ENCODE measurements around the gene CAMP.

CAMP gene, protein sequence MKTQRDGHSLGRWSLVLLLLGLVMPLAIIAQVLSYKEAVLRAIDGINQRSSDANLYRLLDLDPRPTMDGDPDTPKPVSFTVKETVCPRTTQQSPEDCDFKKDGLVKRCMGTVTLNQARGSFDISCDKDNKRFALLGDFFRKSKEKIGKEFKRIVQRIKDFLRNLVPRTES

DNA sequence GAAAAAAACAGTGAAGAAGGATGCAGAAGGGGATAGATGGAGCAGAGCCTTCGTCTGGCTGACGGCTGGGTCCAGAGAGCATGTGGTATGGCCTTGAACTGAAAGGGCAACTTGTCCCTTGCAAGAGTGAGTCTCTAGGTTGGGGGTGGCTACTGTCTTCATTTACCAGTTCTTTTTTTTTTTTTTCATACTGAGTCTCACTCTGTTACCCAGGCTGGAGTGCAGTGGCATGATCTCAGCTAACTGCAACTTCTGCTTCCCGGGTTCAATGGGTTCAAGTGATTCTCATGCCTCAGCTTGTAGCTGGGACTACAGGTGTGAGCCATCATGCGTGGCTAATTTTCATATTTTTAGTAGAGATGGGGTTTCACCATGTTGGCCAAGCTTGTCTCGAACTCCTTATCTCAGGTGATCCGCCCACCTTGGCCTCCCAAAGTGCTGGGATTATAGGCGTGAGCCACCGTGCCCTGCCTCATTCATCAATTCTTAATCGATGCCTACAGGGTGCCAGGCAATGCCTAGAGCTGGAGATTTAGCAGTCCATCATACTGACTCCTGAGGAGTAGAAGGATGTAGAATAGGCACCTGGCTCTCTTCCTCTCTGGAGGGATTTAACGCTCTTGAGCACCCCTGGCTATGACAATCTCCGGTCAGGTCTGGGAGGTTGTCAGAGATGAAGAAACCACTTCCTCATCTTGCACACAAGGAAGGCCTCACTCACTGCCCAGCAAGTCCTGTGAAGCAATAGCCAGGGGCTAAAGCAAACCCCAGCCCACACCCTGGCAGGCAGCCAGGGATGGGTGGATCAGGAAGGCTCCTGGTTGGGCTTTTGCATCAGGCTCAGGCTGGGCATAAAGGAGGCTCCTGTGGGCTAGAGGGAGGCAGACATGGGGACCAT is at the start of gene CAMP:
Gene CAMP (plus strand): TSS at position 880 of the 898 bp plus-strand sequence. CDS start 17 bp downstream, at position 897.
- Histone ChIP-seq H3K4me3 (ENCODE audit: low read length) (no peak within 1 kb of the TSS), H3K27ac (ENCODE audit: low read length) (no peak within 1 kb of the TSS), H3K36me3 (ENCODE audit: control insufficient read depth, insufficient read depth, low read length) (no peaks in the 10 kb centered on the region), H3K27me3 (ENCODE audit: control insufficient read depth, insufficient read depth, low read length) (no peaks in the 10 kb centered on the region), H3K4me1 (ENCODE audit: control insufficient read depth, insufficient read depth, low read length) (no peaks in the 10 kb centered on the region), H3K9me3 (ENCODE audit: control insufficient read depth, insufficient read depth, low read length) (no peaks in the 10 kb centered on the region)
- DNase-seq (ENCODE audit: low read depth, low spot score), result no peak
- WGBS (ENCODE audit: insufficient coverage, insufficient read length), result no CpG with 5 or more reads among the region's 11 CpGs

DNA sequence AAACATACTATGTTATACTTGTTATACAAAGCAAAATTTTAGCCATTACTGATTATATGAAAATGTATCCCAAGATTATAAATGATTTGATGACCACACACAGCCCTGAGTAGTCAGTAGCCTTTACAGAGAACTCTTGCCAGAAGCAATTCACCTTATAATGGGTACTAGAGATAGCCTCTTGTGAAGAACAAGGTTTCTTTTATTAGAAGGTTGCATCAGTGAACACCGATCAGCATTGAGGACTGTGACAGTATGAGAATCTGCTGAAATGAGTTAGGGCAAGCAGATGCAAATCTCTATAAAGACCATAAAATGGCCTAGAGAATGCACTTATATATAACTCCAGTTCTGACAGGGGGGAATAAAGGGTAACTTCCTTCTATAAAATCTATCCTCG is 45.2 kb upstream of the CAMP start:
- Histone ChIP-seq H3K36me3 (ENCODE audit: control insufficient read depth, insufficient read depth, low read length) (peaks cover 40% of the 10 kb centered on the region), H3K4me1 (ENCODE audit: control insufficient read depth, insufficient read depth, low read length) (no peaks in the 10 kb centered on the region), H3K27me3 (ENCODE audit: control insufficient read depth, insufficient read depth, low read length) (no peaks in the 10 kb centered on the region), H3K4me3 (ENCODE audit: low read length) (no peak overlapping the region), H3K27ac (ENCODE audit: low read length) (no peak overlapping the region), H3K9me3 (ENCODE audit: control insufficient read depth, insufficient read depth, low read length) (no peaks in the 10 kb centered on the region)
- WGBS (ENCODE audit: insufficient coverage, insufficient read length), result no CpG with 5 or more reads among the region's 2 CpGs
- DNase-seq (ENCODE audit: low read depth, low spot score), result no peak

DNA sequence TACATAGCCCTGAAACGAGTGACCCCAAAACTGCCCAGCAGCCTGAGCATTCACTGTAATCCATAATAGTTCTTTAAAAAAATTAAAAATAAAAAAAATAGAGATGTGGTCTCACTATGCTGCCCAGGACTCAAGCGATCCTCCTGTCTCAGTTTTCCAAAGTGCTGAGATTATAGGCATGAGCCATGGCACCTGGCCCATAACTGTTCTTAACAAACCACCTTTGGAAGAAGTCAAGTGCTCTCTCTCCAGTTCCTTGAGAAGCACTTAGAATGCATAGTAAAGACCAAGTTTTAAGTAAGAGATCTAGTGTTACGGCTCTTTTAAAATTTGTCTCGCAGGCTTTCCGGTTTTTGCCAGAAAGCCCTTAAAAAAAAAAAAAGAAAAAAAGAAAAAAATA is 43.3 kb upstream of the CAMP start:
- no peak for DNase-seq (ENCODE audit: low read depth, low spot score)
- Histone ChIP-seq H3K9me3 (ENCODE audit: control insufficient read depth, insufficient read depth, low read length) (no peaks in the 10 kb centered on the region), H3K27ac (ENCODE audit: low read length) (no peak overlapping the region), H3K4me1 (ENCODE audit: control insufficient read depth, insufficient read depth, low read length) (no peaks in the 10 kb centered on the region), H3K27me3 (ENCODE audit: control insufficient read depth, insufficient read depth, low read length) (no peaks in the 10 kb centered on the region), H3K4me3 (ENCODE audit: low read length) (no peak overlapping the region), H3K36me3 (ENCODE audit: control insufficient read depth, insufficient read depth, low read length) (peaks cover 43% of the 10 kb centered on the region)
- WGBS (ENCODE audit: insufficient coverage, insufficient read length), result no CpG with 5 or more reads among the region's 5 CpGs

DNA sequence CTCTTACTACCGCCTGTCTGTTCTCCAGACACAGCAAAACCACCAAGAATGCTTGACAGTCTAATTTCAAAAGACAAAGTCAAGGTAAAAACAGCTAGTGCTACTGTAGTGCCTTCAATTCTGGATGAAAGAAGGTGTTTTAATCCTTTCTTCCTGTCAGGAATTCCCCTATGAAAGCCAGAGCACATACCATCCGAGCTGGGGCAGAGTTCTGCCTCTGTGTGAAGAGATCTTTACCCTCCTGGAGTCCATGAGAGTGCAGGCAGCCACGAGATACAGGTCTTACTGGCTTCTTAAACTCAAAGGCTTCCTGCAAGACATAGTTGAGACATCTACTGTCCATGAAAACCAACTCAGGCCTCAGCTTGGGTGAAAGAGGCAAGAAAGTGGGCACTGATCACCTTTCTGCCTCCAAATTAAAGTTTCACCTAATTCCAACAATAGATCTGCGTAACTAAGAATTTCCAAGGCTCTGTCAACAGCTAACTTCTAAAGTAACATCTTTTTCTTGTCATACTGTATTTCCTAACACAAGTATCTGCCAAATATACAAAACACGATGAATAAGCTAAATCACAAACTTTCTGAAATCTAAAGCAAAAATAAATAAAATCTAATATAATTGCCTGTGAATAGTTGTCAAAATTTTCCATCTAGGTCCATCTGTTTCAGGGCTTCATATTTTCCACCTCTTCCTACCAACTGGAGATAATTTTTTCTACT is 42.6 kb upstream of the CAMP start:
- Histone ChIP-seq H3K9me3 (ENCODE audit: control insufficient read depth, insufficient read depth, low read length) (no peaks in the 10 kb centered on the region), H3K27ac (ENCODE audit: low read length) (no peak overlapping the region), H3K36me3 (ENCODE audit: control insufficient read depth, insufficient read depth, low read length) (peaks cover 50% of the 10 kb centered on the region), H3K27me3 (ENCODE audit: control insufficient read depth, insufficient read depth, low read length) (no peaks in the 10 kb centered on the region), H3K4me3 (ENCODE audit: low read length) (no peak overlapping the region), H3K4me1 (ENCODE audit: control insufficient read depth, insufficient read depth, low read length) (no peaks in the 10 kb centered on the region)
- DNase-seq (ENCODE audit: low read depth, low spot score), result no peak
- WGBS (ENCODE audit: insufficient coverage, insufficient read length), result no CpG with 5 or more reads among the region's 5 CpGs

DNA sequence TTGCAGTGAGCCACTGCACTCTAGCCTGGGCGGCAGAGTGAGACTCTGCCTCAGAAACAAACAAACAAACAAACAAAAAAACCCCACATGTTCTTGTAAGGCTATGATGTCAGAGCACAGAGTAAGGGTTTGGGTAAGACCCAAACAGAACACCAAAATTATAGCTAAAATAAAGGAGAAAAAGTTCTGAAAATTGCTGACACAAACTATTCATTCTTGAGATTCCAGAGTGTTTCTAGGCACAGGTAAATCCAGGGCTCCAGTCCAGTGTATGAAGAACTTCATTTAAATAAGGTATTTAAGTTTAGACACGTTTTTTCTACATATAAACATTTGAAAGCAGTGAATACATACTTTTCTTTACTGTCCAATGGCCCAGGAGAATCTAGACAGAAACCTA is 39.0 kb upstream of the CAMP start:
- peaks cover 37% of the 10 kb centered on the region for H3K36me3 ChIP-seq (ENCODE audit: control insufficient read depth, insufficient read depth, low read length)
- no peaks in the 10 kb centered on the region for H3K27me3 ChIP-seq (ENCODE audit: control insufficient read depth, insufficient read depth, low read length)
- 0 out of 2 replicates have a peak, but pooled peaks cover 2% of the 10 kb centered on the region for H3K4me1 ChIP-seq (ENCODE audit: control insufficient read depth, insufficient read depth, low read length)
- no peaks in the 10 kb centered on the region for H3K9me3 ChIP-seq (ENCODE audit: control insufficient read depth, insufficient read depth, low read length)
- H3K27ac ChIP-seq (ENCODE audit: low read length), result no peak overlapping the region
- no CpG with 5 or more reads among the region's 2 CpGs for WGBS (ENCODE audit: insufficient coverage, insufficient read length)
- no peak overlapping the region for H3K4me3 ChIP-seq (ENCODE audit: low read length)
- DNase-seq (ENCODE audit: low read depth, low spot score), result no peak

DNA sequence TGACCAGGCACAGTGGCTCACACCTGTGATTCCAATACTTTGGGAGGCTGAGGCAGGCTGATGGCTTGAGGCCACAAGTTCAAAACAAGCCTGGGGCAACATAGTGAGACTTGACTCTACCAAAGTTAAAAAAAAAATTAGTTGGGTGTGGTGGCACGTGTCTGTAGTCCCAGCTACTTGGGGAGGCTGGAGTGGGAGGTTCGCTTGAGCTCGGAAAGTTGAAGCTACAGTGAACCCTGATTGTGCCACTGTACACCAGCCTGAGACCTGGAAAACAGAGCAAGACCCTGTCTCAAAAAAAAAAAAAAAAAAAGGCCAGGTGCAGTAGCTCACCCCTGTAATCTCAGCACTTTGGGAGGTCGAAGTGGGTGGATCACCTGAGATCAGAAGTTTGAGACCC is 38.2 kb upstream of the CAMP start:
- 0 out of 2 replicates have a peak, but pooled peaks cover 2% of the 10 kb centered on the region for H3K4me1 ChIP-seq (ENCODE audit: control insufficient read depth, insufficient read depth, low read length)
- no peaks in the 10 kb centered on the region for H3K9me3 ChIP-seq (ENCODE audit: control insufficient read depth, insufficient read depth, low read length)
- DNase-seq (ENCODE audit: low read depth, low spot score), result no peak
- no peaks in the 10 kb centered on the region for H3K27me3 ChIP-seq (ENCODE audit: control insufficient read depth, insufficient read depth, low read length)
- H3K36me3 ChIP-seq (ENCODE audit: control insufficient read depth, insufficient read depth, low read length), result peaks cover 35% of the 10 kb centered on the region
- no CpG with 5 or more reads among the region's 4 CpGs for WGBS (ENCODE audit: insufficient coverage, insufficient read length)
- H3K4me3 ChIP-seq (ENCODE audit: low read length), result no peak overlapping the region
- no peak overlapping the region for H3K27ac ChIP-seq (ENCODE audit: low read length)

DNA sequence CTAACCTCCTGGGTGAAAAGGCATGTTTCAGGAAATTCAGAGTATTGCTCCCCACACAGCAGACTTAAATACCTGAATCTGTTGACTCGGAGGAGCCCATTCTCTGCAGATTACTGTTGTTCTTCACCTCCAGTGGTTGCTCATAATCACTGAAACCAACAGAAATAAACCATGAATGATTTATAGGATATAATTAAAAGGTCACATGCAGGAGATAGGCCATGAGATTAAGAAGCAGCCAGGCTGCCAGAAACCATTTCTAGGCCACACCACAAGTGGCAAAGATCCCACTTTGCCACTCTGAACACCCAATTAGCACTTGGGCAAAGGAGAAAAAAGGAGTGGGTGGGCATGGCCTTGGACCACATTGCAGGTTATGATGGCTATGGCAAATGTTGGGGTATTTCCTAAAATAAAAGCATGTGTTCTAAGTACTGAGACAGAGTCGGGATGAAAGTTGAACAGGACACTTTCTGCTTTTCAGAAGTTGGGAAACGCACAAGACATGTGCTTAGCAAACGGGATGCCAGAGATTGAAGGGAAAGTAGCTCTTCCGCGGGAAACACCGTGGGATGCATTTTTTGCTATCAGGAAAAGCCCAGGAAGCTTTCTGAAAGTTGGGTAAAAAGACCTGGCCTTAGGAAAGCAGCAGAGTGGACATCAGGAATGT is 36.5 kb upstream of the CAMP start:
- WGBS (ENCODE audit: insufficient coverage, insufficient read length), result no CpG with 5 or more reads among the region's 7 CpGs
- peak overlapping the region; percentile 67; the same call in 1 of the 2 replicates for H3K4me3 ChIP-seq (ENCODE audit: low read length)
- peaks cover 4% of the 10 kb centered on the region for H3K4me1 ChIP-seq (ENCODE audit: control insufficient read depth, insufficient read depth, low read length)
- no peak for DNase-seq (ENCODE audit: low read depth, low spot score)
- no peaks in the 10 kb centered on the region for H3K9me3 ChIP-seq (ENCODE audit: control insufficient read depth, insufficient read depth, low read length)
- no peaks in the 10 kb centered on the region for H3K27me3 ChIP-seq (ENCODE audit: control insufficient read depth, insufficient read depth, low read length)
- no peak overlapping the region for H3K27ac ChIP-seq (ENCODE audit: low read length)
- peaks cover 29% of the 10 kb centered on the region for H3K36me3 ChIP-seq (ENCODE audit: control insufficient read depth, insufficient read depth, low read length)

DNA sequence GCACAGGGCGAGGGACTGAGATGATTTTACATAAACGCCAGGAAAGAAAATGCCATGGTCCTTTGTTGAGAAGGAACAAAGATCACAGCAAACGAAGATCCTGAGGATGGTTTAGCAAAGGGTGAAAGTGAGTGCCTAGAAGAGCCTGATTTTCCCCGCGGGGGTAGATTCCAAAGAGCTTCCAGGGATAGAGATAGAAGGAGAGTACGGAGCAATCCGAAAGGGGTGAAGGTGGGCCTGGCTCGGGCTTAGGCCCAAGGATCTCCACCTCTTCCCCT is 36.1 kb upstream of the CAMP start:
- no peak for DNase-seq (ENCODE audit: low read depth, low spot score)
- Histone ChIP-seq H3K9me3 (ENCODE audit: control insufficient read depth, insufficient read depth, low read length) (no peaks in the 10 kb centered on the region), H3K36me3 (ENCODE audit: control insufficient read depth, insufficient read depth, low read length) (peaks cover 25% of the 10 kb centered on the region), H3K27ac (ENCODE audit: low read length) (no peak overlapping the region), H3K27me3 (ENCODE audit: control insufficient read depth, insufficient read depth, low read length) (no peaks in the 10 kb centered on the region), H3K4me1 (ENCODE audit: control insufficient read depth, insufficient read depth, low read length) (peaks cover 4% of the 10 kb centered on the region), H3K4me3 (ENCODE audit: low read length) (peak overlapping the region; percentile 67)
- WGBS (ENCODE audit: insufficient coverage, insufficient read length), result no CpG with 5 or more reads among the region's 8 CpGs

DNA sequence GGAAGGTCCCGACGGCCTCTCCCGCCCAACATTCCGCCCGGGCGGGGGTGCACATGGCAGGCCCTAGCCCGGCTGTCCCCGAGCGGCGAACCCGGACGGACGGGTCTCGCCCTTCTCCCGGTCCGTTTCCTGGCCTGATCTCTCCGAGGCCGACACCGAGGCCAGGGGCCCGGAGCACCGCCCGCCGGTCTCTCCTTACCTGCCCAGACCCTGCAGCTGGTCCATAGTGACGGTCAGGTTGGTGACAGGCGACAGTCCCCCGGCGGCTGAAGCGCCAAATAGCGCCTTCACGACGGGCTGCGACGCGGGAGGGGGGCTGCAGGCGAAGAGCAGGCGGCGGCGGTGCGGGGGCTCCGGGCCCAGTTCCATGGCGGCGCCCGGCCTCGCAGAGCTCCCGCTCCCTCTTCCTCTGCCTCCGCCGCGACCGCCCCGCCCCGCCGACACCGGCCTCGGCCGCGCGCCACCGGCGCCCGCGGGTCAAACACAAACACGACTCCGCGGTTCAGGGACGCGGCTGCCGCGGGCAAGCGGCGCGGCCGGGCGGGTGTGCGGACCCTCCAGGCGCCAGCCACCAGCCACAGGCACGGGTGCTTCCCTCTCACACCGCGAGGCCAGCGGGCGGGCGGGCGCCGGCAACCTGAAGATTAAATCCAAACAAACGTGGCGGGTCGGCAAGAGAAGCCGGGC is 35.6 kb upstream of the CAMP start:
- H3K9me3 ChIP-seq (ENCODE audit: control insufficient read depth, insufficient read depth, low read length), result no peaks in the 10 kb centered on the region
- peaks cover 21% of the 10 kb centered on the region for H3K36me3 ChIP-seq (ENCODE audit: control insufficient read depth, insufficient read depth, low read length)
- peaks cover 4% of the 10 kb centered on the region for H3K4me1 ChIP-seq (ENCODE audit: control insufficient read depth, insufficient read depth, low read length)
- peak overlapping the region; percentile 67 for H3K4me3 ChIP-seq (ENCODE audit: low read length)
- no peaks in the 10 kb centered on the region for H3K27me3 ChIP-seq (ENCODE audit: control insufficient read depth, insufficient read depth, low read length)
- H3K27ac ChIP-seq (ENCODE audit: low read length), result no peak overlapping the region
- WGBS (ENCODE audit: insufficient coverage, insufficient read length), result no CpG with 5 or more reads among the region's 87 CpGs
- no peak for DNase-seq (ENCODE audit: low read depth, low spot score)

Data from iPS DF 6.9 (cell line).